Testis (tissue), 3 donors: Measurements from ENCODE around the gene PGAP2. TPM values are rescaled to one million over a fixed set of nuclear protein-coding genes. Genes with fewer than 3 reads are reported as not detected.
A peak's percentile ranks its signal among the peaks of the same experiment; 100 is the strongest.
"Not testable (repeated sequence)": the region's sequence is repeated elsewhere in the genome, so short reads cannot be mapped to it uniquely, and the experiment has no call there.

Experiments
- DNase-seq: peaks from one replicate; pipeline ENCODE4 v3.0.0-alpha.2; 2019
- H3K27ac ChIP-seq, 2 donors: fragments of 200-600 bp; sonication (generic); one replicate each; pipeline ENCODE4 v1.5.1; 2019
- H3K27me3 ChIP-seq: fragments of 200-600 bp; sonication (generic); one replicate; pipeline ENCODE4 v1.5.1; 2019
- H3K36me3 ChIP-seq: fragments of 200-600 bp; sonication (generic); one replicate; pipeline ENCODE4 v1.5.1; 2017; ENCODE audit warnings: low read depth; ENCODE audit errors: missing control alignments
- H3K4me1 ChIP-seq: fragments of 200-600 bp; sonication (generic); one replicate; pipeline ENCODE4 v1.5.1; 2019
- H3K4me3 ChIP-seq, 2 donors: fragments of 200-600 bp; sonication (generic); one replicate each; pipeline ENCODE4 v1.5.1; 2017 to 2019
- H3K9me3 ChIP-seq: fragments of 200-600 bp; sonication (generic); one replicate; pipeline ENCODE4 v1.5.1; 2017
- POLR2A ChIP-seq: fragments of 450-650 bp; IDR thresholded peaks from one replicate; pipeline ENCODE4 v1.6.1; 2017; ENCODE audit warnings: antibody characterized with exemption, mild to moderate bottlenecking, moderate library complexity
- WGBS, 2 donors: methylation state at CpG; one replicate each; pipeline ENCODE4 v1.1.5; 2018; 5-methylcytosine and 5-hydroxymethylcytosine counted together
- intact Hi-C: fragments of 100-400 bp; cut with DNase I; formaldehyde crosslinking; loops from one replicate; pipeline ENCODE4 v1.15.1; 2023; ENCODE audit warnings: low total_unique reads
- polyA plus RNA-seq: library from polyadenylated mRNA; stranded (reverse); fragments of 350-450 nt; fragmentation: Illumina TruSeq; extraction: RNeasy Lipid Tissue Mini Kit (QIAGEN cat#74804); gene quantifications from one replicate; pipeline ENCODE4 v1.2.3, GENCODE V29; 2014; ENCODE audit warnings: low read depth, low replicate concordance; ENCODE audit not compliant: insufficient read depth
- total RNA-seq, 2 donors: library from RNA; depleted of rRNA; stranded (reverse); fragments of >200 nt; gene quantifications; one replicate each; pipeline ENCODE4 v1.2.3, GENCODE V29; 2016
- TF ChIP-seq, protein P1 (sequence below), 3 experiments: fragments of 450-650 bp in 2 of 3; fragments of 200-600 bp in 1 of 3; sonication (generic) in 1 of 3; IDR thresholded peaks; one replicate each; pipeline ENCODE4 v1.5.1; 2016 to 2019; ENCODE audit warnings: antibody characterized with exemption in 3 of 3, mild to moderate bottlenecking in 2 of 3, moderate library complexity in 1 of 3

PGAP2 gene
- total and polyA plus RNA-seq, 3 donors from 2014 or later, result 40.5 to 56.8 (median 54.4) TPM

DNA sequence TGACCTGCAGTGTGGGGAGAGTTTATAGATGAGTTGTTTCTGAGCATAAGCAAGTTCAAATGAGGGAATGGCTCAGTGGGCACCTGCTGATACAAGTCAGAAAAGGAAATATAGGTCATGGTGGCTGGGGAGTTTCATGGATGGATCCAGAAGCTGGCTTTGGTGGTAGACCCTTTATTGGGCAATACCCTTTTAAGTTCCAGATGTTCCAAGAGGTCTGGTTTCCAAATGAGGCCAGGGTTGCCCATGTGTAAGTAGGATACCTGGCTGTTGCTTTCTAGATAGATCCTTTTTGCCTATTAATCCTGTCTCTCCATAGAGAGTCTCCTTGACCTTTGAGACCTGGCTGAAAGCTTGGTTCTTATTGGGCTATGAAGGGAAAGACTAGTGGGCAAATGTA, 49.3 kb downstream of the PGAP2 start:
- TF ChIP-seq, protein P1, sequence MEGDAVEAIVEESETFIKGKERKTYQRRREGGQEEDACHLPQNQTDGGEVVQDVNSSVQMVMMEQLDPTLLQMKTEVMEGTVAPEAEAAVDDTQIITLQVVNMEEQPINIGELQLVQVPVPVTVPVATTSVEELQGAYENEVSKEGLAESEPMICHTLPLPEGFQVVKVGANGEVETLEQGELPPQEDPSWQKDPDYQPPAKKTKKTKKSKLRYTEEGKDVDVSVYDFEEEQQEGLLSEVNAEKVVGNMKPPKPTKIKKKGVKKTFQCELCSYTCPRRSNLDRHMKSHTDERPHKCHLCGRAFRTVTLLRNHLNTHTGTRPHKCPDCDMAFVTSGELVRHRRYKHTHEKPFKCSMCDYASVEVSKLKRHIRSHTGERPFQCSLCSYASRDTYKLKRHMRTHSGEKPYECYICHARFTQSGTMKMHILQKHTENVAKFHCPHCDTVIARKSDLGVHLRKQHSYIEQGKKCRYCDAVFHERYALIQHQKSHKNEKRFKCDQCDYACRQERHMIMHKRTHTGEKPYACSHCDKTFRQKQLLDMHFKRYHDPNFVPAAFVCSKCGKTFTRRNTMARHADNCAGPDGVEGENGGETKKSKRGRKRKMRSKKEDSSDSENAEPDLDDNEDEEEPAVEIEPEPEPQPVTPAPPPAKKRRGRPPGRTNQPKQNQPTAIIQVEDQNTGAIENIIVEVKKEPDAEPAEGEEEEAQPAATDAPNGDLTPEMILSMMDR (IDR thresholded peaks at IDR 0.05), result no peak
- no peak for TF ChIP-seq POLR2A
- no peaks in the 10 kb centered on the region for H3K36me3 ChIP-seq
- intact Hi-C loops, result no loop called here
- no peak overlapping the region for H3K4me3 ChIP-seq
- no peak for DNase-seq
- H3K27ac ChIP-seq, result no peak overlapping the region
- H3K4me1 ChIP-seq, result peaks cover 52% of the 10 kb centered on the region
- H3K9me3 ChIP-seq, result no peaks in the 10 kb centered on the region
- no peaks in the 10 kb centered on the region for H3K27me3 ChIP-seq

DNA sequence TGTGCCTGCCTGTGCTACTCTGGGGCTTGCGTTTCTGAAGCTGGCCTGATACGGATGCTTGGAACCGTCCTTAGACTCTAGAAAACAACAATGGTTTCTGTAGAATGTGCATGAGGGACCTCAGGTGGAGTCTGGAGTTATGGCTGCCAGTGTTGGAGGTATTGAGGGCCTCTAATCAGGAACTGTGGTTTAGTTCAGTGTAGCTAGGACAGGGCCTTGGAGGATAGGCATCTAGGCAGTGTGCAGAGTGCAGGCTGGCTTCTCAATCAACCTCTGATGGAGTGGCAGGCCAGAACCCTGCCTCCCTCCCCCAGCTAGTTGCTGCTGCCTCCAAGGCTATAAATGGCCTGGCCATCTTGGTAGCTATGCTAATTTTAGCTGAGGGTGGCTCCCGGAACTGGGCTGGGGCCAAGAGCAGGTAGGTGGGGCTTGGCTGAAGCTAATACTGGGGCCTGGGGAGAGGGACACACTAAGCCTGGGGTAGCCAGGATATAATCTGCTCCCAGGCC, 51.1 kb downstream of the PGAP2 start:
- no peak overlapping the region for H3K4me3 ChIP-seq
- no peak overlapping the region for H3K27ac ChIP-seq
- intact Hi-C loops, result no loop called here
- no peaks in the 10 kb centered on the region for H3K27me3 ChIP-seq
- peak; percentile 49 for DNase-seq
- WGBS, 2 donors, result 66 to 71% methylated on average over 4 of the region's 4 CpGs
- H3K36me3 ChIP-seq, result no peaks in the 10 kb centered on the region
- TF ChIP-seq POLR2A, result no peak
- TF ChIP-seq, protein P1 (IDR thresholded peaks at IDR 0.05), result no peak
- H3K9me3 ChIP-seq, result no peaks in the 10 kb centered on the region
- H3K4me1 ChIP-seq, result peaks cover 50% of the 10 kb centered on the region

DNA sequence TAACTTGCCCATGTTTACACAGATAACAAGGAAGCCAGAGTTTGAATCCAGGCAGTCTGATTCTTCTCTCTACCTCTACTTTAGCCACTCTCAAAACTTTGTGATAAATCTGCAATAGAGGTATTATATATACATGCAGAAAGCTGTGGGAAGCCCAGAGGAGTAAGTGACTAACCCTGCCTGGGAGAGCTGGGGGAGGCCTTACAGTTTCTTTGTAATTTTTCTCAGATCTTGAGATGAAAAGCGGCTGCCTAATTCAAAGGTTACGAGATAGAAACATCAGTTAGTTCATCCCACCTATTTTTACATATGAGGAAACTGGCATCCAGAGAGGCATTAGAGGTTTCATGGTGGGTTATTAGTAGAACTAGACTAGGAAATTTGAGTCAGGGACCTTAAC, 52.0 kb downstream of the PGAP2 start:
- no peak for DNase-seq
- WGBS, 2 donors, result 76 to 84% methylated on average over 2 of the region's 2 CpGs
- H3K9me3 ChIP-seq, result no peaks in the 10 kb centered on the region
- intact Hi-C loops, result no loop called here
- no peak overlapping the region for H3K27ac ChIP-seq
- H3K27me3 ChIP-seq, result no peaks in the 10 kb centered on the region
- peaks cover 47% of the 10 kb centered on the region for H3K4me1 ChIP-seq
- no peaks in the 10 kb centered on the region for H3K36me3 ChIP-seq
- no peak overlapping the region for H3K4me3 ChIP-seq
- TF ChIP-seq POLR2A, result no peak
- TF ChIP-seq, protein P1 (IDR thresholded peaks at IDR 0.05), result no peak

DNA sequence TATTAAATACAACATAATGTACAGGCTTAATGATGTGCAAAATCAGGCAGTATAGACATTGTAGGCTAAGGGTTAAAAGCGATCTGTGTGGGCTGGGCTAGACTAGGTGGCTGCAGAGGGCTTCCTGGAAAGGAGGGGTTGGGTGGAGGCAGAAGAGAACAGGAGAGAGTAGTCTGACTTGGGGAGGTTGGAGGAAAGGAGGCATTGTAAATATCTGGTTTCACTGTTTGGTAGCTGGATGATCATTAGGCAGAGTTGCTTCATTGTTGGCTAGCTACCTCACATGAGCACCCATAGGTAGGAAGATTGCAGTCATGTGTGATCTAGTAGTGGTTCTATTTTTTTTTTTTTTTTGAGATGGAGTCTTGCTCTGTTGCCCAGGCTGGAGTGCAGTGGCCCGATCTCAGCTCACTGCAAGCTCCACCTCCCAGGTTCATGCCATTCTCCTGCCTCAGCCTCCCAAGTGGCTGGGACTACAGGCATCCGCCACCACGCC, 52.6 kb downstream of the PGAP2 start:
- peaks cover 53% of the 10 kb centered on the region for H3K4me1 ChIP-seq
- H3K36me3 ChIP-seq, H3K27ac ChIP-seq, intact Hi-C loops, DNase-seq, H3K27me3 ChIP-seq, H3K9me3 ChIP-seq, H3K4me3 ChIP-seq: not testable (repeated sequence)
- WGBS, 2 donors, result 79 to 90% methylated on average over 4 of the region's 4 CpGs

DNA sequence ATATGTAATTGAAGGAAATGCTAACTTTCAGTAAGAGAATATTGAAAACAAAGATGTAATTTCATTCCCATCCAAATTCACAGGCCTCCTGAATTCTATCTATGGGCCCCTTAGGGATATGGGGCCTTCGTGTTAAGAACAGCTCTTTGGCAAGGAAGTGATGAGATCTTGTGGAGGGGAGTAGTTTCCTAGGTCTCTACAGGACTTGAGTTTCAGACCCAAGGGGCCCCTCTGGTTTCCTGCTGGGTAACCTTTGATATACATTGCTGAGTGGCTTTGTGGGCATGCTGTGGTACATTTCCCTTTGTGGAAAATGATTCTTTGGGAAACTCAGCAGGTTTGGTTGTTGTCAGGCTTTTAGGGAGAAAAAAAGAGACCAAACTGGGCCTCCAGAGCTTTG, 53.3 kb downstream of the PGAP2 start:
- H3K36me3 ChIP-seq, result no peaks in the 10 kb centered on the region
- H3K4me3 ChIP-seq, result no peak overlapping the region
- H3K27me3 ChIP-seq, result no peaks in the 10 kb centered on the region
- no peaks in the 10 kb centered on the region for H3K9me3 ChIP-seq
- intact Hi-C loops, result no loop called here
- 53 to 63% methylated on average over 1 of the region's 1 CpG for WGBS, 2 donors
- DNase-seq, result no peak
- TF ChIP-seq, protein P1 (IDR thresholded peaks at IDR 0.05), result no peak
- no peak for TF ChIP-seq POLR2A
- no peak overlapping the region for H3K27ac ChIP-seq
- peaks cover 54% of the 10 kb centered on the region for H3K4me1 ChIP-seq
